ENCODE measurements around the gene GALNTL6.

Gene GALNTL6

DNA sequence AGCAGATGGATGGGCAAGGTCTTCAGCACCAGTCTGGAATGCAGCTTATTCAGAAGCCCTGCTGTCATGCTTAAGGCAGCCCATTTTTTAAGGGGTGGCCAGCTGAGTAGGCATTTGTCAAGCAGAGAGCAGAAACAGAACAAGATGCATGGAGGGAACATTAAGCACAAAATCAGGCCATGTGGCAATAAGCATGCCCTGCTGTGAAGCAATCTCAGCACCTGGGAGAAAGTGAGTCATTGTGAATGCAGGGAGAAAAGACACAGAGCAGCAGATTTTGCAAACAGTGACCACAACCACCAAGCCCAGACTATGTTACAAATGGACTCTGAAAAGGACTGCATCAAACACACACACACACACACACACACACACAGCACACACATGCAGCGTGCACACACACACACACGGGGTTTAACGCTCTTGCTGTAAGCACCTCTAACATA lies 1261.3 kb downstream of the GALNTL6 start:
- no peak for DNase-seq (ENCODE audit: low spot score)

DNA sequence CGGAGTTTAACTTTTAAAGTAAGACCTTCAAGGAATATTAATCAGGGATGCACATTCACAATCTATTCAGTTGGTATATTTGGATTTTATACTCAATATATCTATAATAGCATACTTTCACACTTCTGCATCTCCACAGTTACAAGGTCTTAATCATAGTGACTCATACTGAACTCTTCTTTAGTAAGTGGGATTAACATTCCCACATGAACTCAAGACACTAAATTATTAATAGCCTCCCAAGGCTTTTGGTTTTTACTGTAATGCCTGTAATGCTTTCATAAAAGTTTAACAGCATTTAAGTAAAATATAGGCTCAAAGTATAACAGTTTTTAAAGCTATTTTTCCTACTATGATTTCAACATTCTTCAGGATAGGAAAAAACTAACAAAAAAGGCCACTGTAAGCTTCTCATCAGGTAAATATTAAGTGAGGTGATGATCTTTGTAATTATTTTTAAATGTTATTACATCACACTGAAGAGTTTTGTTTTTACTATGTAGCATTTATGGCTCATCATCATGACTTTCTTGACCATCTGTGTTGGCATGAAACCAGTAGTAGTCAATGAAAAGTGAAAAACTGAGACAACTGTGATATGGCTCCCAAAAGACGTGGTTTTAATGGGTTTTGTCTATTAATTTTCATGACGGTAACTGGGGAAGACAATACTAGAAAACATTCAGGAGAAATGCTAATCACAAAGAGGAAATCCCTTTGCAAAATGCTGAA lies 1263.9 kb downstream of the GALNTL6 start:
- DNase-seq (ENCODE audit: low spot score) = no peak

DNA sequence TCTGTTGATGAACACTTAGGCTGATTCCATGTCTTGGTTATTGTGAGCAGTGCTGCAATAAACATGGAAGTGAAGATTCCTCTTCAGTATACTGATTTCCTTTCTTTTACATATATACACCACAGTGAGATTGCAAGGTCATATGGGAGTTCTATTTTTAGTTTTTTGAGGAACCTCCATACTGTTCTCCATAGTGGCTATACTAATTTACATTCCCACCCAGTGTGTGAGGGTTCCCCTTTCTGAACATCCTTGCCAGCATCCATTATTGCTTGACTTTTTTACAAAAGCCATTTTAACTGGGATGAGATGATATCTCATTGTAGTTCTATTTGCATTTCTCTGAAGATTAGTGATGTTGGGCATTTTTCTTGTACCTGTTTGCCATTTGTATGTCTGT lies 1274.9 kb downstream of the GALNTL6 start:
- no peak for DNase-seq (ENCODE audit: low spot score)

Data from CD4-positive, alpha-beta T cell treated with Interleukin-2 at 100 ng/mL for 4 hours (primary cell).